ENCODE measurements around the gene MED15. TPM values are rescaled to one million over a fixed set of nuclear protein-coding genes. Genes with fewer than 3 reads are reported as not detected.

MED15 gene
- total RNA-seq = 77.8 and 78.0 TPM in 2 replicates
- long read RNA-seq, partial matches to known transcripts = 10 of 12 reads
- long read RNA-seq, other reads (novel, unspliced or antisense) = 2 of 12 reads

- TF ChIP-seq, protein P1, sequence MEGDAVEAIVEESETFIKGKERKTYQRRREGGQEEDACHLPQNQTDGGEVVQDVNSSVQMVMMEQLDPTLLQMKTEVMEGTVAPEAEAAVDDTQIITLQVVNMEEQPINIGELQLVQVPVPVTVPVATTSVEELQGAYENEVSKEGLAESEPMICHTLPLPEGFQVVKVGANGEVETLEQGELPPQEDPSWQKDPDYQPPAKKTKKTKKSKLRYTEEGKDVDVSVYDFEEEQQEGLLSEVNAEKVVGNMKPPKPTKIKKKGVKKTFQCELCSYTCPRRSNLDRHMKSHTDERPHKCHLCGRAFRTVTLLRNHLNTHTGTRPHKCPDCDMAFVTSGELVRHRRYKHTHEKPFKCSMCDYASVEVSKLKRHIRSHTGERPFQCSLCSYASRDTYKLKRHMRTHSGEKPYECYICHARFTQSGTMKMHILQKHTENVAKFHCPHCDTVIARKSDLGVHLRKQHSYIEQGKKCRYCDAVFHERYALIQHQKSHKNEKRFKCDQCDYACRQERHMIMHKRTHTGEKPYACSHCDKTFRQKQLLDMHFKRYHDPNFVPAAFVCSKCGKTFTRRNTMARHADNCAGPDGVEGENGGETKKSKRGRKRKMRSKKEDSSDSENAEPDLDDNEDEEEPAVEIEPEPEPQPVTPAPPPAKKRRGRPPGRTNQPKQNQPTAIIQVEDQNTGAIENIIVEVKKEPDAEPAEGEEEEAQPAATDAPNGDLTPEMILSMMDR (IDR thresholded peaks at IDR 0.05; ENCODE audit: unreplicated experiment) = no peak
- peaks cover 2% of the 10 kb centered on the region for H3K36me3 Mint-ChIP-seq (ENCODE audit: insufficient read depth)
- H3K9me3 Mint-ChIP-seq (ENCODE audit: low read depth) = no peaks in the 10 kb centered on the region
- peak; percentile 75 for DNase-seq (ENCODE audit: low spot score, unreplicated experiment)
- H3K27ac Mint-ChIP-seq = peak within 1 kb of the TSS; percentile 98
- peaks cover 31% of the 10 kb centered on the region for H3K4me1 Mint-ChIP-seq (ENCODE audit: low read depth)
- H3K27me3 Mint-ChIP-seq = no peaks in the 10 kb centered on the region
- peak within 1 kb of the TSS; percentile 96 for H3K4me3 Mint-ChIP-seq (ENCODE audit: low read depth)
These were observed at the start of gene MED15 for GRCh38 chr22:20507253-20508066. Gene MED15 (plus strand): TSS chr22:20507610. CDS start chr22:20507679, 69 bp downstream.

- Mint-ChIP-seq H3K4me1 (ENCODE audit: low read depth) (peaks cover 5% of the 10 kb centered on the region), H3K4me3 (ENCODE audit: low read depth) (no peak overlapping the region), H3K27ac (no peak overlapping the region), H3K9me3 (ENCODE audit: low read depth) (no peaks in the 10 kb centered on the region), H3K27me3 (no peaks in the 10 kb centered on the region), H3K36me3 (ENCODE audit: insufficient read depth) (peaks cover 7% of the 10 kb centered on the region)
- no peak for DNase-seq (ENCODE audit: low spot score, unreplicated experiment)
- TF ChIP-seq, protein P1 (IDR thresholded peaks at IDR 0.05; ENCODE audit: unreplicated experiment) = no peak
These were observed 48.8 kb upstream of the MED15 start for GRCh38 chr22:20458530-20459151.

DNA sequence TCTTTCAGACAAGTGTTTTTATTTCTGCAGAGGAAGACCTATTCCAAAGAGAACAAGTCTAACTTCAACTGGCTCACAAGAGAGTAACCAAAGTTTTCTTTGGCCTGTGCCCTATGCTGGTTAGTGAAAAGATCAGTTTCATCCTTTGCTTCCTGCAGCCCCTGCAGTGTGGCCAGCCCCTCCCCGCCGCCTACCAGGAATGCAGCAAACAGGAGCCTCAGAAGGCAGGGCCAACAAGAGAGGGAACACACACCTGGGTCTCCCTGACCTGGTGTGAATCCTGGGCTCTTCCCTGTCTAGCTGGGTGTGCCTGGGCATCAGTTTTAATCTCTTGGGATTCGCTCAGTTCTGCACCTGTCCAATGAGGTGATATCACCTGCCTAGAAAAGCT is 48.3 kb upstream of the MED15 start:
- Mint-ChIP-seq H3K27me3 (no peaks in the 10 kb centered on the region), H3K27ac (no peak overlapping the region), H3K36me3 (ENCODE audit: insufficient read depth) (peaks cover 10% of the 10 kb centered on the region), H3K4me3 (ENCODE audit: low read depth) (no peak overlapping the region), H3K9me3 (ENCODE audit: low read depth) (no peaks in the 10 kb centered on the region), H3K4me1 (ENCODE audit: low read depth) (peaks cover 5% of the 10 kb centered on the region)
- TF ChIP-seq, protein P1 (IDR thresholded peaks at IDR 0.05; ENCODE audit: unreplicated experiment) = no peak
- DNase-seq (ENCODE audit: low spot score, unreplicated experiment) = no peak

DNA sequence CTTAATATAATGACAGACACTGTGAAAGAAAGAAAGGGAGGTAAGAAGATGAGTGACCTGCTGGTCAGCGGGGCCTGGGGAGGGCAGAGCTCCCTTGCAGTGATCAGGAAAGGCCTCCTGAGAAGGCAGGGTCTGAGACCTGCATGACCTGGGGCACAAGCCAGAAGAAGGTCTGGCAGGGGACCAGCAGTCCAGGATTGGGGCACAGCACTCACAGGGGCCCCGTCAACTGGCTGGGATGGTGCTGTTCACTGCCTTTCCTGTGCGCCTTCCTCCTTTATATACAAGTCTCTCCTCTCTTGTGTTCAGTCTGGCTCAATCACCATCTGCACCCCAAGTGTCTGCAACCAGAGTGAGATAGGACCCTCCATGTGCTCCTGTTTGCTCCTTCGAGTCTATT is 47.5 kb upstream of the MED15 start:
- Mint-ChIP-seq H3K4me3 (ENCODE audit: low read depth) (no peak overlapping the region), H3K27ac (no peak overlapping the region), H3K9me3 (ENCODE audit: low read depth) (no peaks in the 10 kb centered on the region), H3K36me3 (ENCODE audit: insufficient read depth) (peaks cover 8% of the 10 kb centered on the region), H3K27me3 (no peaks in the 10 kb centered on the region), H3K4me1 (ENCODE audit: low read depth) (peaks cover 5% of the 10 kb centered on the region)
- DNase-seq (ENCODE audit: low spot score, unreplicated experiment) = no peak
- TF ChIP-seq, protein P1 (IDR thresholded peaks at IDR 0.05; ENCODE audit: unreplicated experiment) = no peak

GRCh38 chr22:20463324-20464095 is 43.9 kb upstream of the MED15 start:
- peaks cover 4% of the 10 kb centered on the region for H3K36me3 Mint-ChIP-seq (ENCODE audit: insufficient read depth)
- peaks cover 7% of the 10 kb centered on the region for H3K4me1 Mint-ChIP-seq (ENCODE audit: low read depth)
- H3K4me3 Mint-ChIP-seq (ENCODE audit: low read depth) = no peak overlapping the region
- no peak for DNase-seq (ENCODE audit: low spot score, unreplicated experiment)
- no peaks in the 10 kb centered on the region for H3K27me3 Mint-ChIP-seq
- TF ChIP-seq, protein P1 (IDR thresholded peaks at IDR 0.05; ENCODE audit: unreplicated experiment) = no peak
- H3K9me3 Mint-ChIP-seq (ENCODE audit: low read depth) = no peaks in the 10 kb centered on the region
- no peak overlapping the region for H3K27ac Mint-ChIP-seq

Data from progenitor cell of endocrine pancreas (in vitro differentiated cells).